Gastroesophageal sphincter (tissue), 4 donors: ENCODE measurements around the gene DDX53. TPM values are rescaled to one million over a fixed set of nuclear protein-coding genes. Genes with fewer than 3 reads are reported as not detected.

Experiments
- ATAC-seq: fragments of 150-250 bp; one replicate; pipeline ENCODE4 v1.9.1; 2016; ENCODE audit warnings: mild to moderate bottlenecking, moderate library complexity
- H3K27ac ChIP-seq, 4 donors: fragments of 200-600 bp; sonication (generic) in 3 of 4; 1 replicate in 3 of 4; 2 replicates in 1 of 4; pipeline ENCODE4 v1.5.1; 2016 to 2019
- H3K27me3 ChIP-seq: fragments of 200-600 bp; sonication (generic); one replicate; pipeline ENCODE4 v1.5.1; 2019
- H3K36me3 ChIP-seq, 2 donors: fragments of 200-600 bp; sonication (generic); one replicate each; pipeline ENCODE4 v1.5.1; 2019; ENCODE audit warnings: control low read depth in 1 of 2
- H3K4me1 ChIP-seq, 3 donors: fragments of 200-600 bp; sonication (generic); 1 replicate in 2 of 3; 2 replicates in 1 of 3; pipeline ENCODE4 v1.5.1; 2016 to 2019; ENCODE audit warnings: control low read depth in 2 of 3
- H3K4me3 ChIP-seq, 2 donors: fragments of 200-600 bp; sonication (generic); one replicate each; pipeline ENCODE4 v1.5.1; 2019; ENCODE audit warnings: mild to moderate bottlenecking in 1 of 2, moderate library complexity in 1 of 2
- H3K9me3 ChIP-seq, 3 donors: fragments of 200-600 bp; sonication (generic); one replicate each; pipeline ENCODE4 v1.5.1; 2017 to 2019; ENCODE audit warnings: control low read depth in 2 of 3
- EP300 ChIP-seq: sonication (generic); formaldehyde crosslinking; IDR thresholded peaks from one replicate; pipeline ENCODE4 v1.6.1; 2017; ENCODE audit warnings: antibody characterized with exemption, mild to moderate bottlenecking
- POLR2A ChIP-seq, 2 donors: fragments of 450-650 bp; IDR thresholded peaks; one replicate each; pipeline ENCODE4 v1.6.1; 2017; ENCODE audit warnings: antibody characterized with exemption in 2 of 2, mild to moderate bottlenecking in 2 of 2, moderate library complexity in 1 of 2
- POLR2AphosphoS5 ChIP-seq: sonication (generic); formaldehyde crosslinking; IDR thresholded peaks from one replicate; pipeline ENCODE4 v1.6.1; 2017; ENCODE audit warnings: antibody characterized with exemption
- WGBS, 2 donors: methylation state at CpG; one replicate each; pipeline ENCODE4 v1.1.5; 2018; ENCODE audit warnings: low coverage in 1 of 2; 5-methylcytosine and 5-hydroxymethylcytosine counted together
- total RNA-seq, 4 donors: library from RNA; depleted of rRNA; stranded (reverse); fragments of >200 nt; gene quantifications; one replicate each; pipeline ENCODE4 v1.1.0, GENCODE V29; 2016
- TF ChIP-seq, protein P1 (sequence below), 4 experiments: fragments of 200-600 bp in 2 of 4; fragments of 450-650 bp in 2 of 4; sonication (generic) in 1 of 4; IDR thresholded peaks; one replicate each; pipeline ENCODE4 v1.5.1; 2017 to 2019; ENCODE audit warnings: antibody characterized with exemption in 4 of 4, mild to moderate bottlenecking in 2 of 4, moderate library complexity in 2 of 4

DDX53 gene
- total RNA-seq, result not detected

- Histone ChIP-seq H3K9me3 (no peaks in the 10 kb centered on the region), H3K27ac (no peak within 1 kb of the TSS), H3K27me3 (no peaks in the 10 kb centered on the region), H3K36me3 (no peaks in the 10 kb centered on the region), H3K4me1 (no peaks in the 10 kb centered on the region), H3K4me3 (no peak within 1 kb of the TSS)
- 80 to 95% methylated on average over 1 to 7 of the region's 23 CpGs for WGBS, 2 donors
- ATAC-seq, result no peak
- TF ChIP-seq POLR2AphosphoS5 (no peak), POLR2A (IDR thresholded peaks at IDR 0.05) (no peak), EP300 (no peak)
- TF ChIP-seq, protein P1, sequence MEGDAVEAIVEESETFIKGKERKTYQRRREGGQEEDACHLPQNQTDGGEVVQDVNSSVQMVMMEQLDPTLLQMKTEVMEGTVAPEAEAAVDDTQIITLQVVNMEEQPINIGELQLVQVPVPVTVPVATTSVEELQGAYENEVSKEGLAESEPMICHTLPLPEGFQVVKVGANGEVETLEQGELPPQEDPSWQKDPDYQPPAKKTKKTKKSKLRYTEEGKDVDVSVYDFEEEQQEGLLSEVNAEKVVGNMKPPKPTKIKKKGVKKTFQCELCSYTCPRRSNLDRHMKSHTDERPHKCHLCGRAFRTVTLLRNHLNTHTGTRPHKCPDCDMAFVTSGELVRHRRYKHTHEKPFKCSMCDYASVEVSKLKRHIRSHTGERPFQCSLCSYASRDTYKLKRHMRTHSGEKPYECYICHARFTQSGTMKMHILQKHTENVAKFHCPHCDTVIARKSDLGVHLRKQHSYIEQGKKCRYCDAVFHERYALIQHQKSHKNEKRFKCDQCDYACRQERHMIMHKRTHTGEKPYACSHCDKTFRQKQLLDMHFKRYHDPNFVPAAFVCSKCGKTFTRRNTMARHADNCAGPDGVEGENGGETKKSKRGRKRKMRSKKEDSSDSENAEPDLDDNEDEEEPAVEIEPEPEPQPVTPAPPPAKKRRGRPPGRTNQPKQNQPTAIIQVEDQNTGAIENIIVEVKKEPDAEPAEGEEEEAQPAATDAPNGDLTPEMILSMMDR (IDR thresholded peaks at IDR 0.05), result no peak
Measured at GRCh38 chrX:22999696-23000223, at the start of gene DDX53. Gene DDX53 (plus strand): TSS chrX:22999960. CDS start chrX:23000058, 98 bp downstream.

DNA sequence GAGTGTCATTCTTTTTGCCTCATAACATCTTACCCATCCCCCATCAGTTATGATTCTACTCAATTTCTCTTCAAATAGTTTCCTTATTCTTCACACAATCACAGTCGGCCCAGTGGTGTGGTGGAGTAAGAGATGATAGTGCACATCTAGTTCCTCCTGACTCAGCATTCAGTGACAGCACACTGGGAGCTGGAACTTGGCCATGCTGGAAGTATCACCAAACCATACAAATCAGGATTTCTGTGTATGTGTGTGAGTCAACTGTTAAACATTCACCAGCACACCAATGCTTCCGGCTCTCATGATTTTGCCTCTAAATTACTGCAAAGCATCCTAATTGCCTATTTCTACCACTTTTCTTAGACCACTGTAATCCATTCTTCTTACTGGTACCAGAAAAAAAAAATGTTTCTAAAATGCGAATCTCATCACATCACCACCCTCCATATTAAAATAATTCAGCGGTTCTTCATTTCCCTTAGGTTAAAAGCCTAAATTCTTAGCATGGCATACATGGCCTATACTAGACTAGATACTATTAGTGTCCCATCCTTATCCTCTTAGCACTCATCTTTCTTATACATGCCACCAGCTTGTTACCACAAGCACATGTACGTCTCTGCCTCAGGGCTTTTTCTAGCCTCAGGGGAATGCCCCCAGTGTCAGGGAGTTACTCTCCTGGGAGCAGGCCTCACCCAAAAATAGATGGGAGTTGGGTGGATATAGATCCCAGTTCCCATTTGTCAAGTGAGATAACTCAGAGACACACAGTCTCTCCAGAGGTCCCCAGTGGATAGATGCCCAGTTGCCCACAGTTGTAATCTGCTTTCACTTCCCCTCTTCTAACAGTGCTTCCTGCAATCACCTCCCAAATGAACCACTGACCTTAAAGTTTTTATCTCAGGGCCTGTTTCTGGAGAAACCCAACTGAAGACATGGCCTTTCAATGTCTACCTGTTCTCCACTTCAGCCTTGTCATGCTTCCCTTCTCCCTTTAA is 49.2 kb upstream of the DDX53 start:
- no peak for ATAC-seq
- no peaks in the 10 kb centered on the region for H3K27me3 ChIP-seq
- H3K4me3 ChIP-seq, result no peak overlapping the region
- WGBS, 2 donors, result 66 to 70% methylated on average over 5 of the region's 5 CpGs
- H3K27ac ChIP-seq, result no peak overlapping the region
- TF ChIP-seq, protein P1 (IDR thresholded peaks at IDR 0.05), result no peak
- no peak for TF ChIP-seq EP300
- no peak for TF ChIP-seq POLR2AphosphoS5
- TF ChIP-seq POLR2A (IDR thresholded peaks at IDR 0.05), result no peak
- H3K36me3 ChIP-seq, result no peaks in the 10 kb centered on the region
- no peaks in the 10 kb centered on the region for H3K4me1 ChIP-seq
- H3K9me3 ChIP-seq, result no peaks in the 10 kb centered on the region

- 35 to 100% methylated on average over 1 to 3 of the region's 6 CpGs for WGBS, 2 donors
- no peaks in the 10 kb centered on the region for H3K27me3 ChIP-seq
- H3K4me1 ChIP-seq, result no peaks in the 10 kb centered on the region
- no peak overlapping the region for H3K27ac ChIP-seq
- no peaks in the 10 kb centered on the region for H3K9me3 ChIP-seq
- TF ChIP-seq POLR2A (IDR thresholded peaks at IDR 0.05) (no peak), POLR2AphosphoS5 (no peak), EP300 (no peak)
- TF ChIP-seq, protein P1 (IDR thresholded peaks at IDR 0.05), result no peak
- H3K4me3 ChIP-seq, result no peak overlapping the region
- ATAC-seq, result no peak
- H3K36me3 ChIP-seq, result no peaks in the 10 kb centered on the region
Measured at GRCh38 chrX:22952010-22952409, 47.8 kb upstream of the DDX53 start.

DNA sequence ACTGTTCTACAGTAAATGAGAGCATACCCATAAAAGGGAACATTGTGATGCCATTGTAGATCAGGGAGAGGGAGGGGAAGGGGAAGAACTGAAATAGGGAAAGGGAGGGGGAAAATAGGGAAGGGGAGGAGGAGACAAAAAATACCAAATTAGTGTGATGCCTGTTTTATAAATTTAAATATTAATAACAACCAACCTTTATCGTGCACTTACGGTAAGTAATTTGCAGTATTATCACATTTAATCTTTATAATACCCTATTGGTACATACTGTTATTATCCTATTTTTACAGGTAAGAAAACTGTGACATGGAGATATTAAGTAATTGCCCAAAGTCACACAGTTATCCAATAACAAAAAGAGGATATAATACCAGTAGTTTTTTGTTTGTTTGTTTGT is 41.5 kb upstream of the DDX53 start:
- WGBS, 2 donors, result 95 to 100% methylated on average over 2 of the region's 2 CpGs
- no peak for TF ChIP-seq EP300
- TF ChIP-seq POLR2A (IDR thresholded peaks at IDR 0.05), result no peak
- no peak for TF ChIP-seq POLR2AphosphoS5
- TF ChIP-seq, protein P1 (IDR thresholded peaks at IDR 0.05), result no peak
- Histone ChIP-seq H3K4me1 (no peaks in the 10 kb centered on the region), H3K36me3 (no peaks in the 10 kb centered on the region), H3K27me3 (no peaks in the 10 kb centered on the region), H3K9me3 (no peaks in the 10 kb centered on the region), H3K27ac (no peak overlapping the region), H3K4me3 (no peak overlapping the region)
- no peak for ATAC-seq
